Stimulated activated CD4-positive, alpha-beta T cell treated with anti-CD3 and anti-CD28 coated beads, TNF-alpha, amount 100 ng/mL, for 4 hours (primary cell): ENCODE measurements around the gene SMIM35.

Experiments
- DNase-seq, 3 experiments: peaks; one replicate each; pipeline ENCODE4 v3.0.0-alpha.2; 2020; ENCODE audit warnings: low read depth in 3 of 3

SMIM35 gene

GRCh38 chr11:117959438-117960149 is 127.2 kb downstream of the SMIM35 start:
- no peak for DNase-seq

GRCh38 chr11:117958949-117959348 is 127.8 kb downstream of the SMIM35 start:
- DNase-seq = no peak
